Heart left ventricle (tissue), 13 donors: ENCODE measurements around the gene FANCM.
"Not testable (repeated sequence)": the region's sequence is repeated elsewhere in the genome, so short reads cannot be mapped to it uniquely, and the experiment has no call there.

Experiments
- POLR2A ChIP-seq, 2 donors: fragments of 450-650 bp; IDR thresholded peaks; one replicate each; pipeline ENCODE4 v1.6.1; 2017; ENCODE audit warnings: antibody characterized with exemption in 2 of 2, mild to moderate bottlenecking in 2 of 2, moderate library complexity in 2 of 2
- TF ChIP-seq, protein P1 (sequence below), 12 donors: fragments of 200-600 bp; sonication (generic) in 4 of 12; IDR thresholded peaks; one replicate each; pipeline versions ENCODE4 v1.5.0 to v1.8.0; 2018 to 2022; ENCODE audit warnings: antibody characterized with exemption in 12 of 12, mild to moderate bottlenecking in 5 of 12
- donor health status: ischemic (EF 13 %, LVEDD 7.1; RV severe dilation, severe dysfunction).
- donor health status: DM: no; HTN: yes; CAD: no.
- donor health status: DM: no; HTN: no; CAD: no.
- donor health status: ischemic (EF 25% LVEDD 6.9; RV normal size, moderate dysfunction).
- donor health status: ischemic (EF 25% LVEDD 5.7; RV mildly dilated, moderate dysfunction).
- donor health status: ischemic (EF 35%, LVEDD 5.7; RV mildly dilated, moderate dysfunction).
- donor health status: nonischemic (EF 11% LVEDD 7.7; RV severe dilation, severe dysfunction).
- donor health status: DM: yes; HTN: yes; CAD: no.
- donor health status: PGD.
- donor health status: ischemic (EF 29% LVEDD 5.4; RV normal size, mild dysfunction).
- donor health status: nonischemic (EF 23%, LVEDD 6.1; RV moderate dilation, normal function).

DNA sequence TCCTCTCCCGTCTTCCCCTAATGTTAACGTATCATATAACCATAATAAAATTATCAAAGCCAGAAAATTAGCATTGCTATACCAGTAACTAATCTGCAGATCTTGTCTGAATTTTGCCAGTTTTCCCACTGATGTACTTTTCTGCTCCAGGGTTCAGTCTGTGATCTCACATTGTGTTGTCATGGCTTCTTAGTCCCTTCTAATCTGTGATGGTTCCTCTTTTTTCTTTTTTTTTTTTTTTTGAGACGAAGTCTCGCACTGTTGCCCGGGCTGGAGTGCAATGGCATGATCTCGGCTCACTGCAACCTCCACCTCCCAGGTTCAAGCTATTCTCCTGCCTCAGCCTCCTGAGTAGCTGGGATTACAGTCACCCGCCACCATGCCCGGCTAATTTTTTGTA, 6.4 kb downstream of the FANCM start:
- TF ChIP-seq POLR2A (IDR thresholded peaks at IDR 0.05), result not testable (repeated sequence)
- TF ChIP-seq, protein P1, sequence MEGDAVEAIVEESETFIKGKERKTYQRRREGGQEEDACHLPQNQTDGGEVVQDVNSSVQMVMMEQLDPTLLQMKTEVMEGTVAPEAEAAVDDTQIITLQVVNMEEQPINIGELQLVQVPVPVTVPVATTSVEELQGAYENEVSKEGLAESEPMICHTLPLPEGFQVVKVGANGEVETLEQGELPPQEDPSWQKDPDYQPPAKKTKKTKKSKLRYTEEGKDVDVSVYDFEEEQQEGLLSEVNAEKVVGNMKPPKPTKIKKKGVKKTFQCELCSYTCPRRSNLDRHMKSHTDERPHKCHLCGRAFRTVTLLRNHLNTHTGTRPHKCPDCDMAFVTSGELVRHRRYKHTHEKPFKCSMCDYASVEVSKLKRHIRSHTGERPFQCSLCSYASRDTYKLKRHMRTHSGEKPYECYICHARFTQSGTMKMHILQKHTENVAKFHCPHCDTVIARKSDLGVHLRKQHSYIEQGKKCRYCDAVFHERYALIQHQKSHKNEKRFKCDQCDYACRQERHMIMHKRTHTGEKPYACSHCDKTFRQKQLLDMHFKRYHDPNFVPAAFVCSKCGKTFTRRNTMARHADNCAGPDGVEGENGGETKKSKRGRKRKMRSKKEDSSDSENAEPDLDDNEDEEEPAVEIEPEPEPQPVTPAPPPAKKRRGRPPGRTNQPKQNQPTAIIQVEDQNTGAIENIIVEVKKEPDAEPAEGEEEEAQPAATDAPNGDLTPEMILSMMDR (IDR thresholded peaks at IDR 0.05), result not testable (repeated sequence)
